ES-I3 (cell line): ENCODE results near the gene KIF6.
A peak's percentile ranks its signal among the peaks of the same experiment; 100 is the strongest.

Experiments
- H3K36me3 ChIP-seq: 2 replicates; pipeline ENCODE4 v1.6.1; 2013; ENCODE audit warnings: mild to moderate bottlenecking, low read length, control low read depth, moderate library complexity; ENCODE audit not compliant: insufficient read depth
- H3K4me1 ChIP-seq: 2 replicates; pipeline ENCODE4 v1.6.1; 2013; ENCODE audit warnings: mild to moderate bottlenecking, control low read depth, low read length; ENCODE audit not compliant: insufficient read depth
- H3K9ac ChIP-seq: 2 replicates; pipeline ENCODE4 v1.6.1; 2013; ENCODE audit warnings: low read depth, mild to moderate bottlenecking, low read length, moderate library complexity
- H3K9me3 ChIP-seq: 2 replicates; pipeline ENCODE4 v1.6.1; 2013; ENCODE audit warnings: mild to moderate bottlenecking, low read length, moderate library complexity; ENCODE audit not compliant: control insufficient read depth, insufficient read depth

Gene KIF6

DNA sequence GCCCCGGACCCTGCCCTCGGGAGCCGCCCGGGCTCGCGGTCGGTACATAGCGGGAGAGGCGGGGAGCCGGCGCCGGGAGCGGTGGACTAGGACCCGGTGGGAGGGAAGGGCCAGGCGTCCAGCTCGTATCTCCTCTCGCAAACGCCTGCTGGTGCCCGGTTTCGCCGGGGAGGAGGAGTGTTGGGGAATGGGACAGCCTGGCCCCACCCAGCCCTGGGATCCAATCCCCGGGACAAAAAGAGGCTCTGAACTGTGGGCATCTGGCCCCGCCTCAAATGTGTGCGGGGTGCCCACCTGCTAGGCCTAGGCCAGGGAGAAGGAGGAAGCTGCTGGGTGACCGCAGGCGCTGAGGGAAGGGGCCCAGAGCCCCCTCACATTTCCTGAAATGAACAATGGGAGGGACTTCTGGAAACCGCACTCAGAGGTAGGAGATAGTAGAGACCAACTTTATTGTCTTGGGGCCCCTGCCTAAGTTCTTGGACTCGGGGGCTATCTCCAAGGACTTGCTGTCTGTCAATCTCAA lies 410.9 kb downstream of the KIF6 start, which contains the start of gene KCNK17:
KCNK17 (minus strand) TSS at position 147 of the 523 bp plus-strand sequence; CDS start at position 48, 99 bp downstream.
- Histone ChIP-seq H3K9ac (peak within 1 kb of the TSS; percentile 83), H3K36me3 (no peaks in the 10 kb centered on the region), H3K4me1 (no peaks in the 10 kb centered on the region), H3K9me3 (no peaks in the 10 kb centered on the region; the same call in 1 of the 2 replicates)

DNA sequence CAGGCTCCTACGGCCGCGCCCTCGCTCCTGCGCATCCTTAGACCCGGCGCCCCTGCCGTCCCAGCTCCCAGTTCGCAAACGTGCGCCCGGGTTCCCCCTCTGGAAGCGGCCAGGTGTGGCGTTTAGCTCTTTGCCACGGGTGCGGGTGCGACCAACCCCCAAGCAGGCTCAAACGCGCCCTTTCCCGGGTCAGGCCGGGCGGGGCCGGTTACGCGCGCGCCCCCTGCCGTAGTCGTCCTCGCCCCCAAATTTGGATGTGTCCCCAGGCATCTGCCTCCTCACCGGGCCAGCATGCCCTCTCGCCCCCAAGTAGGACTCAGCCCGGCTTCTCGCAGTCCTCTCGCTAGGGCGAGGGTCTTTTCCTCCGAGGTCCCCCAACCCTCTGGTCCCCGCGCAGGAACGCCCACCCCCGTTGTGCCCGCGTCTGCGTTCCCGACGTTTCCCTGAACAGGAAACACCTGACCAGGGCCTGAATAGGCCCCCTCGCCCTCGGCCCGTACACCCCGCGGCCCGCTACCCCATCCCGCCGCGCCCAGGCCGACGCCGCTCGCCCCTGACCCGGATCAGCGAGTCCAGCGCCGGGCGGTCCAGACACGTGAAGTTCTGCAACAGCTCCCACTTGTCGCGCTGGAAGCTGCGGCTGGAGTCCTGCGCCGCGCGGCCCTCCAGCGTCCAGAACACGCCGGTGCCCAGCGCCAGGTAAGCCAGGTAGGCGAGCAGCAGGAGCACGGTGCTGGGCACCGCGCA lies 411.5 kb downstream of the KIF6 start:
- Histone ChIP-seq H3K36me3 (no peaks in the 10 kb centered on the region), H3K9me3 (no peaks in the 10 kb centered on the region; the same call in 1 of the 2 replicates), H3K4me1 (no peaks in the 10 kb centered on the region), H3K9ac (peak overlapping the region; percentile 83)

DNA sequence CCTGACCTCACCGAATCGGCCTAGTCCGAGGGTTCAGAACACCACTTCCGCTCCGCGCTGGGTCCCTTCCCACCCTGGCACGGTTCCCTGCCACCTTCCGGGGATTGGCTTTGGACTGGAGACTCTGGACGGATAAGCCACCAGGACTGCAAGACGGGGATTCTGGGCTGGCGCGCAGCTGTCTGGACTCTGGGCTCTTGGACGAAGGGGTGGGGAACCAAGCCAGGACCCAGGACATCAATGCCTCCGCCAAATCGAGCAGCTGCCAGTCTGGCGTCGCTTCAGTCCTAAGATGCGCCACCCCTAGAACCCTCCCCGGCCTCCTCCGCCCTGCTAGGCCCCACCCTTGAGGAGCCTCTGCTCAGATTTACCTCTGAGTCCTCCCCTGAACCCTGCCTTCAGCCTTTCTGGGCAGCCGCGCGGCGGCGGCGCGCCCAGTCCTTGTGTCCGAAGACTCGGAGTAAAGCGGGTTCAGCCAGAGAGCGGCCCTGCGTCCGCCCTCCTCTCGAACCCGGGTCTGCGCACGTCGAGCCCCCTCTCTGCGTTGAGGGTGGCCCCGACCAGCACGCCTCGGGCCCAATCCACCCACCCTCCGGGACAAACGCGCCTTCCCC lies 412.2 kb downstream of the KIF6 start:
- Histone ChIP-seq H3K9me3 (no peaks in the 10 kb centered on the region; the same call in 1 of the 2 replicates), H3K4me1 (no peaks in the 10 kb centered on the region), H3K36me3 (no peaks in the 10 kb centered on the region), H3K9ac (peak overlapping the region; percentile 83)

DNA sequence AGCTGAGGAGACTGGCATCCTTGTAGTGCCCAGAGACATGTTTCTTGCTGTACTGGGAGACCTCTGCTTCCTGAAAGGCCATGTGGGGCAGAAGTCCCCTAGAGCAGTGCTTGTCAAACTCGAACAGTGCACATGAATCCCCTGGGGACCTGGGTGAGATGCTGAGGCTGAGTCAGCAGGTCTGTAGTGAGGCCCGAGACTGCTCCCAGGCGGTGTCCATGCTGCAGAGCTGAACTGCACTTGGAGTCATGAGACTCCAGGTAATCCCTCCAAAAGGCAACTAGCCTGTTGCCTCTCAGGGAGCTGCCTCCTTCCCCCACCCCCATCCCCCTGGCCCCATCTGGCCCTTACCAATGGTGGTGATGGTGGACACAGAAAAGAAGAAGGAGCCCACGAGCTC lies 414.7 kb downstream of the KIF6 start:
- Histone ChIP-seq H3K36me3 (no peaks in the 10 kb centered on the region), H3K9me3 (no peaks in the 10 kb centered on the region; the same call in 1 of the 2 replicates), H3K4me1 (no peaks in the 10 kb centered on the region), H3K9ac (no peak overlapping the region)

DNA sequence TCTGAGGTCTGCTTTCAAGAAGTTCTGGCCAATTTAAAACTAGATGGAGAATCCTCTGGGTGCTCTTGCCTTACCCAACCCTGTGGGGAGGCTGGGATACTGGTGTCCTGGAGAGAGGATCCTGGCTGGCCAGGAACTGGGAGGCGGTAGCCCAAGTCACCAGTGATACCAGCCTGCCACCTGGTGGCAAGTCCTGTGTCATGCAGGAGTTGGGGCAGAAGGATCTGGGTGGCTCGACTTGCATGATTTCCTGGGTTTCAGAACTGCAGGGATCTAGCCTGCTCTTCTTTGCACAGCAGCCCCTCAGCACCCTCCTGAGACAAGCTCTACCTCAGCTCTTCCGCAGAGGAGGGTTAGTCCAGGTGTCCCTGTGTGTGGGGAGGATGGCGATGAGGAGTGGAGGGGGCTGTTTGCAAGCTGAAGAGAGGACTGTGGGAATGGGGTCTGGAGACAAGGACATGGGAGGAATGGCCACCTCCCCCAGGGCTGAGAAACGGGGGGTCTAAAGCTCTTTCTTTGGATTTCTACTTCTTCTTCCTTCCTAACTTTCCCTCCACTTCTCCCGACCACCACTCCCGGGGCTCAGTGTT lies 415.2 kb downstream of the KIF6 start:
- no peaks in the 10 kb centered on the region for H3K4me1 ChIP-seq
- no peak overlapping the region for H3K9ac ChIP-seq
- H3K36me3 ChIP-seq, result no peaks in the 10 kb centered on the region
- H3K9me3 ChIP-seq, result no peaks in the 10 kb centered on the region; the same call in 1 of the 2 replicates

DNA sequence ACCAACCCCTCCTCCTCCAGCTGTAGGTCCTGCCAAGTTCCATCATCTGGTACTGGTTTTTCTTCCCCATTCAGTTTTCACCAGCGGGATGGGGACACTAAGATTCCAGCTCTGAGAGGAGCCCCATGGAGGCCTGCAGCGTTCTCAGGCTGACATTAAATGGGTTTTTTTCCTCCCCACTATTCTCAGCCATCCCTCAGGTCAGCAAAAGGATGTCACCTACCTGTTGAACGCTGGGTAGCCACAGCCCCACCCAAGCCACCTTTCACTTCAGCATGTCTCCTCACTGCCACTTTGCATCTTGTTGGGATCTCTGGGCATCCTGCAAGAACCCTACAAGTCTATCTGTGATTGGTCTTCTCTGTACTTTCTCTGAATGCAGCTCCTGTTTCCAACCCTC lies 417.7 kb downstream of the KIF6 start:
- no peaks in the 10 kb centered on the region for H3K4me1 ChIP-seq
- no peaks in the 10 kb centered on the region for H3K9me3 ChIP-seq
- no peaks in the 10 kb centered on the region for H3K36me3 ChIP-seq
- H3K9ac ChIP-seq, result no peak overlapping the region

GRCh38 chr6:39304951-39305350 lies 420.3 kb downstream of the KIF6 start:
- H3K9me3 ChIP-seq, result no peaks in the 10 kb centered on the region
- no peaks in the 10 kb centered on the region for H3K36me3 ChIP-seq
- H3K9ac ChIP-seq, result no peak overlapping the region
- no peaks in the 10 kb centered on the region for H3K4me1 ChIP-seq

DNA sequence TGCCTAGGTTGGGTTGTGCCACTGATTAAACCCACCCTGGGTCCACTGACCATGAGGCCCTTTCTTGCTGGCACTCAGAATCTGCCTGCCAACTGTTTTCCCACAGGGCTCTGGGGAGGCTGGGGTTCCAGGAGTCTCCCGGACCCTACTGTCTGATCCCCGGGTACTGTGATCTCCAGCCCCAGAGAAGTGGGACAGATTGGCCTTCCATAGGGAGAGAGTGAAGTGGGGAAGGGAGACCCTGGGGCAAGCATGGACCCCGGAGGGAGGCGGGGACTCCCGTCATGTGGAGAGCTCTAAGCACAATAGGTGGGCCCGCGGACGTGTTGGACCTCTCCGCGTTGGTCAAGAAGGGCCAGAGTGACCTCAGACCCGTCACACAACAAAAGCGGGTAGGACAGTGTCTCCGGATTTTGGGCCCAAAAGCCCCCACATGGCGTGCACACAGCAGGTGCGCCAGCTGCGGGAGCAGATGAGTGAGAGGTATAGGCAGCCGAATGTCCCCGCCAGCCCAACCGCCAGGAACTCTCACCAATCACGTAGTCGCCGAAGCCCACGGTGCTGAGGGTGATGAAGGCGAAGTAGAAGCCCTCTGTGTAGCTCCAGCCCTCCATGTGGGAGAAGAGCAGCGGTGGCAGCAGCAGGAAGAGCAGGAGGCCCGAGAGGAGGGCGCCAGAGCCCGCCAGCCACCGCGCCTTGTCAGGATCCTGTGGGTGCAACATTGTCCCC lies 421.6 kb downstream of the KIF6 start:
- no peaks in the 10 kb centered on the region for H3K9me3 ChIP-seq
- no peaks in the 10 kb centered on the region for H3K4me1 ChIP-seq
- H3K36me3 ChIP-seq, result no peaks in the 10 kb centered on the region
- H3K9ac ChIP-seq, result no peak overlapping the region

- Histone ChIP-seq H3K9ac (no peak overlapping the region), H3K36me3 (no peaks in the 10 kb centered on the region), H3K9me3 (no peaks in the 10 kb centered on the region), H3K4me1 (no peaks in the 10 kb centered on the region)
Observed at GRCh38 chr6:39302669-39303424, 422.4 kb downstream of the KIF6 start.

DNA sequence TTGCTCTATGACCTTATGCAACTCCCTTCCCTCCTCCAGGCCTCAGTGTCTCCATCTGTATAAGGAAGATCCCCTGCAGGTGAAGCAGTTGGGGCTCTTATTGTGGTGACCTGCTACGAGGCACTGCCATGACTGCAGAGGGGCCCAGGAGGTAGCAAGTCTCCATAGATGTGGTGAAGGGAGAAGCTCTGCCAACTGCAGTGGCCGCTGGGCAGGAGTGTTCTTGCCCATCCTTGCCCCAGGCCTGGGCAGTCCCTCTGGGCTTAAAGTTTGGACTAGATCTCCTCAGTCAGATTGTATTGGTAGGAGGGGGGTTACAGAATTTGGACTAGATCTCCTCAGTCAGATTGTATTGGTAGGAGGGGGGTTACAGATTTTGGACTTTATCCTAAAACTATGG lies 423.2 kb downstream of the KIF6 start:
- Histone ChIP-seq H3K36me3 (no peaks in the 10 kb centered on the region), H3K9ac (no peak overlapping the region), H3K4me1 (no peaks in the 10 kb centered on the region), H3K9me3 (no peaks in the 10 kb centered on the region)

DNA sequence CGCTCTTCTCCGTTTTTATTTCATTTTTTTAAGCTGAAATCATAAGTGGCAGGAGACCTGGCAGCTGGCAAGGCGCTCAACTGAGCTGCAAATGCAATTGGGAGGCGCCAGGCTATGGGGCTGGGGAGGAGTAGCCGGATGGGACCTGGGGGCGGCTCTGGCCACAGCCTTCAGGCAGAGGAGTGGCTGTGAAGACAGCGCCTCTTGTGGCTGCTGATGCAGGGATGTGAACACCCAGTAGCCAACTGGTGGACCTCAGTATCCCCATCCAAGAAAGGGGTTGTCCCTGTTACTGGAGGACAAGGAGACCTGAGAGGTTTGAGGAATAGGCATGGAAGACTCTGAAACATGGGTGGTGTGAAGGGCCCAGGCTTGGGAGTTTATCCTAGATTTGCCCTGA lies 423.6 kb downstream of the KIF6 start:
- H3K36me3 ChIP-seq, result no peaks in the 10 kb centered on the region
- no peaks in the 10 kb centered on the region for H3K9me3 ChIP-seq
- no peaks in the 10 kb centered on the region for H3K4me1 ChIP-seq
- no peak overlapping the region for H3K9ac ChIP-seq

- H3K36me3 ChIP-seq, result no peaks in the 10 kb centered on the region
- H3K4me1 ChIP-seq, result no peaks in the 10 kb centered on the region; the same call in 1 of the 2 replicates
- H3K9me3 ChIP-seq, result no peaks in the 10 kb centered on the region
- H3K9ac ChIP-seq, result no peak overlapping the region
Observed at GRCh38 chr6:39300739-39301138, 424.5 kb downstream of the KIF6 start.

DNA sequence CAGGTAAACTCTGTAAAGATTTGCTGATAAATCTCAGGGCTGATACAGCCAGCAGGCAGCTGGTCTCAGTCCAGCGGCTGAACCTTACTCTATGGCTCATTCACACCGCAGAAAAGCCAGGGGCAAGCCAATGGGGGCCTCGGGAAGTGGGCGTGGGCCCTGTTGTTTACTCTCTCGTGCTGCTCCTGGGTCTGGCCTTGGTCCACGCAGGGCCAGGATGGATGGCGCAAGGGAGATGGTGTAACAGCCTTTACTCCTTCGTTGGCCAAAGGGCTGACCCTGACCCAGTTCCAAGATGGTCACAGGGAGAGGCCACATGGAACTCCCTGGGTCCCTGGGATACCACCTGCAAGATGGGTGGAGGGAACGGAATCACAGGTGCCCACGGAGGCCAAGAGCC lies 427.1 kb downstream of the KIF6 start:
- Histone ChIP-seq H3K9me3 (no peaks in the 10 kb centered on the region), H3K36me3 (no peaks in the 10 kb centered on the region), H3K4me1 (peaks cover 5% of the 10 kb centered on the region; the same call in 1 of the 2 replicates), H3K9ac (no peak overlapping the region)
